Measurements from ENCODE around the gene BMPR1A. TPM values are rescaled to one million over a fixed set of nuclear protein-coding genes. Genes with fewer than 3 reads are reported as not detected.
"Not testable (repeated sequence)": the region's sequence is repeated elsewhere in the genome, so short reads cannot be mapped to it uniquely, and the experiment has no call there.

The BMPR1A gene
- total RNA-seq, 4 donors from 2014 or later = 17.7 to 35.5 (median 26.8) TPM

- no peak for DNase-seq (ENCODE audit: low spot score in 2 of 2)
- no peak overlapping the region for H3K4me3 ChIP-seq (ENCODE audit: low read depth, poor library complexity, severe bottlenecking)
- TF ChIP-seq, protein P1, sequence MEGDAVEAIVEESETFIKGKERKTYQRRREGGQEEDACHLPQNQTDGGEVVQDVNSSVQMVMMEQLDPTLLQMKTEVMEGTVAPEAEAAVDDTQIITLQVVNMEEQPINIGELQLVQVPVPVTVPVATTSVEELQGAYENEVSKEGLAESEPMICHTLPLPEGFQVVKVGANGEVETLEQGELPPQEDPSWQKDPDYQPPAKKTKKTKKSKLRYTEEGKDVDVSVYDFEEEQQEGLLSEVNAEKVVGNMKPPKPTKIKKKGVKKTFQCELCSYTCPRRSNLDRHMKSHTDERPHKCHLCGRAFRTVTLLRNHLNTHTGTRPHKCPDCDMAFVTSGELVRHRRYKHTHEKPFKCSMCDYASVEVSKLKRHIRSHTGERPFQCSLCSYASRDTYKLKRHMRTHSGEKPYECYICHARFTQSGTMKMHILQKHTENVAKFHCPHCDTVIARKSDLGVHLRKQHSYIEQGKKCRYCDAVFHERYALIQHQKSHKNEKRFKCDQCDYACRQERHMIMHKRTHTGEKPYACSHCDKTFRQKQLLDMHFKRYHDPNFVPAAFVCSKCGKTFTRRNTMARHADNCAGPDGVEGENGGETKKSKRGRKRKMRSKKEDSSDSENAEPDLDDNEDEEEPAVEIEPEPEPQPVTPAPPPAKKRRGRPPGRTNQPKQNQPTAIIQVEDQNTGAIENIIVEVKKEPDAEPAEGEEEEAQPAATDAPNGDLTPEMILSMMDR (IDR thresholded peaks at IDR 0.05) = no peak
- no peak for TF ChIP-seq POLR2A (IDR thresholded peaks at IDR 0.05)
- 91 to 93% methylated on average over 1 of the region's 1 CpG for WGBS, 2 donors
- intact Hi-C loops (cut with DNase I; ENCODE audit: low total_unique reads) = no loop called here
Measured at GRCh38 chr10:86861351-86861750, 104.9 kb downstream of the BMPR1A start.

GRCh38 chr10:86862373-86862772 lies 106.0 kb downstream of the BMPR1A start:
- DNase-seq (ENCODE audit: low spot score in 2 of 2) = no peak
- H3K4me3 ChIP-seq (ENCODE audit: low read depth, poor library complexity, severe bottlenecking) = no peak overlapping the region
- intact Hi-C loops (cut with DNase I; ENCODE audit: low total_unique reads) = no loop called here
- WGBS, 2 donors = 82 to 84% methylated on average over 3 of the region's 3 CpGs
- TF ChIP-seq POLR2A (IDR thresholded peaks at IDR 0.05) = no peak
- TF ChIP-seq, protein P1 (IDR thresholded peaks at IDR 0.05) = no peak

GRCh38 chr10:86862786-86863483 lies 106.5 kb downstream of the BMPR1A start:
- no peak overlapping the region for H3K4me3 ChIP-seq (ENCODE audit: low read depth, poor library complexity, severe bottlenecking)
- no peak for DNase-seq (ENCODE audit: low spot score in 2 of 2)
- 86 to 88% methylated on average over 7 of the region's 7 CpGs for WGBS, 2 donors
- intact Hi-C loops (cut with DNase I; ENCODE audit: low total_unique reads) = no loop called here
- TF ChIP-seq, protein P1 (IDR thresholded peaks at IDR 0.05) = no peak
- TF ChIP-seq POLR2A (IDR thresholded peaks at IDR 0.05) = no peak

DNA sequence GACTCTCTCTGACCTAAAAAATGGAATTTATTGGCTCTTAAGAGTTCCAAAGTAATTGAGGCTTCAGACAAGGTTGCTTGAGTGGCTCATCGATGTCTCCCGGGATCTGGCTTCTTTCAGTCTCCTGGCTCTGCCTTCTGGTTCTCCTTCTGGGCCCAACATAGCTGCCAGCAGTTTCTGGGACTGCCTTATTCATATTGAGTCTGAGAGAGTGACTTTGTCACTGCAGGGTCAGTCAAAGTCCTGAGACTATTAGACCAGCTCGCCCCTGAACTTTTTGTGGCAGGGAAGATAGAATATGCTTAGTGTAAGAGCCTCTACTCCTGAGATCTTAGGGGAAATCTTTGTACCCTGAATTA lies 107.0 kb downstream of the BMPR1A start:
- intact Hi-C loops (cut with DNase I; ENCODE audit: low total_unique reads) = no loop called here
- DNase-seq (ENCODE audit: low spot score in 2 of 2) = no peak
- WGBS, 2 donors = 56 to 74% methylated on average over 3 of the region's 3 CpGs
- TF ChIP-seq, protein P1 (IDR thresholded peaks at IDR 0.05) = no peak
- no peak for TF ChIP-seq POLR2A (IDR thresholded peaks at IDR 0.05)
- H3K4me3 ChIP-seq (ENCODE audit: low read depth, poor library complexity, severe bottlenecking) = no peak overlapping the region

DNA sequence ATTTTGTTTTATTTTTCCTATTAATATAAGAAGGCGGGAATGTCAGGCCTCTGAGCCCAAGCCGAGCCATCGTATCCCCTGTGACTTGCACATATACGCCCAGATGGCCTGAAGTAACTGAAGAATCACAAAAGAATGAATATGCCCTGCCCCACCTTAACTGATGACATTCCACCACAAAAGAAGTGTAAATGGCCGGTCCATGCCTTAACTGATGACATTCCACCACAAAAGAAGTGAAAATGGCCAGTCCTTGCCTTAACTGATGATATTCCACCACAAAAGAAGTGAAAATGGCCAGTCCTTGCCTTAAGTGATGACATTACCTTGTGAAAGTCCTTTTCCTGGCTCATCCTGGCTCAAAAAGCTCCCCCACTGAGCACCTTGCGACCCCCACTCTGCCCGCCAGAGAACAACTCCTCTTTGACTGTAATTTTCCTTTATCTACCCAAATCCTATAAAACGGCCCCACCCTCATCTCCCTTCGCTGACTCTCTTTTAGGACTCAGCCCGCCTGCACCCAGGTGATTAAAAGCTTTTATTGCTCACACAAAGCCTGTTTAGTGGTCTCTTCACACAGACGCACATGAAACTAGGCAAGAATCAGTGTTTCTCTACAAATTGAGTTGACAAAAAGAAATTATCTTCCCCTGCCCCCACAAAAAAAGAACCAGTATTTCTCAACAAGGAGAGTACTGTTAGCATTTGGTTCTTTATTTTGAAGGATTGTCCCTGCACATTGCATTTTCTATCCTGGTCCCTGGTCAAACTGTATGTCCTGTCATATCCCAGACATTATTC lies 108.8 kb downstream of the BMPR1A start:
- intact Hi-C loops (cut with DNase I; ENCODE audit: low total_unique reads); DNase-seq (ENCODE audit: low spot score in 2 of 2); H3K4me3 ChIP-seq (ENCODE audit: low read depth, poor library complexity, severe bottlenecking): not testable (repeated sequence)
- WGBS, 2 donors = 83% methylated on average over 11 of the region's 11 CpGs

DNA sequence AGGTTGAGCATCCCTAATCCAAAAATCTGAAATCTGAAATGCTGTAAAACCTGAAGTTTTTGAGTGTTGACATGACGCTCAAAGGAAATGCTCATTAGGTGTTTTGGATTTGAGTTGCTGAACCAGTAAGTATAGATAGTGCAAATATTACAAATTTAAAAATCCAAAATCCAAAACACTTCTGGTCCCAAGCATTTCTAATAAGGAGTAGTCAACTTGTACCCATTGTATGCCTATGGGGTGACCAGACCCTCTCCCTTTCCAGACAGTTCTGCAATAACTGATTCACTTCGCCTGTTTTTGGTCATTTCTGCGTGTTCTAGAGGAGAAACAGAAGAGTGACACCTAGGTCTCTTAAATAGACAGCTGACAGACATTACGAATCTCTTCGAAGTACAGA lies 110.7 kb downstream of the BMPR1A start:
- no peak overlapping the region for H3K4me3 ChIP-seq (ENCODE audit: low read depth, poor library complexity, severe bottlenecking)
- TF ChIP-seq, protein P1 (IDR thresholded peaks at IDR 0.05) = no peak
- TF ChIP-seq POLR2A (IDR thresholded peaks at IDR 0.05) = no peak
- DNase-seq (ENCODE audit: low spot score in 2 of 2) = no peak
- intact Hi-C loops (cut with DNase I; ENCODE audit: low total_unique reads) = no loop called here
- WGBS, 2 donors = 94 to 98% methylated on average over 5 of the region's 5 CpGs

All from lower leg skin (tissue), 4 donors.